ENCODE measurements around the gene NAE1. TPM values are rescaled to one million over a fixed set of nuclear protein-coding genes. Genes with fewer than 3 reads are reported as not detected.

The NAE1 gene
- total RNA-seq (2014; rRNA removed; shearing (Covaris generic)) = 85.0 and 85.2 TPM in 2 replicates
- total RNA-seq (2022) = 98.9 and 106 TPM in 2 replicates
- Bru-seq, nascent RNA = percentile 85 among the genes with signal in this experiment
- percentile 88 among the genes with signal in this experiment for BruChase-seq, experiment 1, labeled RNA remaining after a 6-hour chase
- BruChase-seq, experiment 2, labeled RNA remaining after a 2-hour chase = percentile 87 among the genes with signal in this experiment
- long read RNA-seq, transcript NAE1-203 (21 exons, 1,909 nt) = minor isoform, 11 of 119 reads
- long read RNA-seq, transcript NAE1-201 (20 exons, 1,837 nt) = major isoform, 83 of 119 reads
- long read RNA-seq, partial matches to known transcripts = 4 of 119 reads
- long read RNA-seq, other reads (novel, unspliced or antisense) = 18 of 119 reads

DNA sequence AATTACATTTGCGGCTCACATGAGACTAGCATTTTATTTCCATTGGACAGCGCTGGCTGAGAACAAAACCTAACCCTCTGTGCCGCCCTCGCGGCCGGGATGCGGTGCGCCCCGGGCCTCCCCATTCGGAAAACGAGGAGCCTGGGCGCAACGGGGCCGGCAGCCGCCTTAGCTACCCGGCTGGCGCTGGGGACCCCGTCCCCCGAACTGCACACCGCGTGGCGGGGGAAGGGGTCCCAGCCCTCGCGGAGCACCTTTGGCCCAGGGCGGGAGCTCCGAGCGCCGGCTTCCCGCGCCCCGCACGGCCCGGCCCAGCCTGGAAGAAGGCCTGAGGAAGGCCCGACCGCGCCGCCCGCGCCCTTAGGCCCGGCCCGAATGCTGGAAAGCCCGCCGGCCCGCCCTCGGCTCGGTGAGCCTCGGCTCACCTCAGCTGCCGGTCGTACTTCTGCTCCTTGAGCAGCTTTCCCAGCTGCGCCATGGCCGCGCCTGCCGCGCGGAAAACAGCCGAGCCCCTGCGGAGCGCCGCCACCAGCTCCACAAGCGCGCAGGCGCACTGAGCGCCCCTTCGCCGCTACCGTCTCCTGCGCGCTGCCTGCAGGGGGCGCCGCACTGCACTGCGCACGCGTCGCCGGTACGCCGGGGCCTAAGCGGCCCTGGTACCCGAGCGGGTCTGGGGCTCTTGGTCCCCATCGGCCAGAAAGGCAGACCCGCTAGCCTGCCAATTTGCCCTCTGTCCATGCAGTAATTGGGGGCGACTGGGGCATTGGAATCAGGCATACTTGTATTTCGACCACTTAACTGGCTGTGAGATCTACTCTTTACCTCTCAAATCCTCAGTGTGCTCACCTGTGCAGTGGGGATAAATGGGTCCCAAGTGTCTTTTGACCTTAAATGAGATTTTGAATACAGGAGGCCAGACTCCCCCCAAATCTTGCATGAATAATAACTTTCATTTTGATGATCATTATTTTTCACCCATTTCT lies at the start of gene NAE1:
Gene NAE1, minus strand, starts transcription at position 555 of the 983 bp plus-strand sequence. Its CDS starts 77 bp downstream, at position 478.
- peaks cover 34% of the 10 kb centered on the region for H3K36me3 ChIP-seq (ENCODE audit: insufficient read depth, low read length)
- peak within 1 kb of the TSS; percentile 69 for H3K27ac ChIP-seq (ENCODE audit: low read depth, low read length, poor library complexity, severe bottlenecking)
- ChIA-PET CTCF (ENCODE audit: unreplicated experiment) (interaction anchor here (0.6 to 0.9 kb wide), 11 partner anchors 10 to 355 kb away, joined by 3 to 7 read pairs (median 4); partner anchors contain the start of gene PDP2), POLR2A (interaction anchor here (0.5 to 1.4 kb wide), 6 partner anchors 19 to 93 kb away, joined by 3 to 6 read pairs (median 4); partner anchors contain the start of gene PDP2)
- peaks cover 22% of the 10 kb centered on the region for H3K4me1 ChIP-seq (ENCODE audit: insufficient read depth, low read length, poor library complexity, severe bottlenecking)
- TF ChIP-seq, protein P1, sequence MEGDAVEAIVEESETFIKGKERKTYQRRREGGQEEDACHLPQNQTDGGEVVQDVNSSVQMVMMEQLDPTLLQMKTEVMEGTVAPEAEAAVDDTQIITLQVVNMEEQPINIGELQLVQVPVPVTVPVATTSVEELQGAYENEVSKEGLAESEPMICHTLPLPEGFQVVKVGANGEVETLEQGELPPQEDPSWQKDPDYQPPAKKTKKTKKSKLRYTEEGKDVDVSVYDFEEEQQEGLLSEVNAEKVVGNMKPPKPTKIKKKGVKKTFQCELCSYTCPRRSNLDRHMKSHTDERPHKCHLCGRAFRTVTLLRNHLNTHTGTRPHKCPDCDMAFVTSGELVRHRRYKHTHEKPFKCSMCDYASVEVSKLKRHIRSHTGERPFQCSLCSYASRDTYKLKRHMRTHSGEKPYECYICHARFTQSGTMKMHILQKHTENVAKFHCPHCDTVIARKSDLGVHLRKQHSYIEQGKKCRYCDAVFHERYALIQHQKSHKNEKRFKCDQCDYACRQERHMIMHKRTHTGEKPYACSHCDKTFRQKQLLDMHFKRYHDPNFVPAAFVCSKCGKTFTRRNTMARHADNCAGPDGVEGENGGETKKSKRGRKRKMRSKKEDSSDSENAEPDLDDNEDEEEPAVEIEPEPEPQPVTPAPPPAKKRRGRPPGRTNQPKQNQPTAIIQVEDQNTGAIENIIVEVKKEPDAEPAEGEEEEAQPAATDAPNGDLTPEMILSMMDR (conservative IDR thresholded peaks at IDR 0.05; ENCODE audit: low read length) = peak; percentile 92
- TF ChIP-seq EZH2phosphoT487 (IDR thresholded peaks at IDR 0.05; ENCODE audit: borderline replicate concordance, low read depth, low read length) = no peak
- DNase-seq (ENCODE audit: low spot score) = peak; percentile 94
- peak within 1 kb of the TSS; percentile 81 for H3K4me3 ChIP-seq (ENCODE audit: low read depth, low read length, poor library complexity, severe bottlenecking)
- H3K4me2 ChIP-seq (ENCODE audit: low read length) = peak within 1 kb of the TSS; percentile 79
- H3K9me2 ChIP-seq (ENCODE audit: insufficient read depth, low read length) = no peaks in the 10 kb centered on the region
- BruUV-seq (replicated peaks) = no TSS peak
- H4K20me1 ChIP-seq (ENCODE audit: insufficient read depth, low read length) = no peaks in the 10 kb centered on the region
- intact Hi-C loops (cut with micrococcal nuclease; ENCODE audit: unreplicated experiment) = loop anchor here (2.0 kb wide), 1 partner anchor 42 kb away; no protein-coding TSS in a partner anchor
- H3K79me2 ChIP-seq (ENCODE audit: insufficient read depth, low read depth, low read length) = peaks cover 29% of the 10 kb centered on the region
- H2AFZ ChIP-seq (ENCODE audit: low read length) = peak within 1 kb of the TSS; percentile 97
- H3K9me3 ChIP-seq (ENCODE audit: low read length) = no peaks in the 10 kb centered on the region

DNA sequence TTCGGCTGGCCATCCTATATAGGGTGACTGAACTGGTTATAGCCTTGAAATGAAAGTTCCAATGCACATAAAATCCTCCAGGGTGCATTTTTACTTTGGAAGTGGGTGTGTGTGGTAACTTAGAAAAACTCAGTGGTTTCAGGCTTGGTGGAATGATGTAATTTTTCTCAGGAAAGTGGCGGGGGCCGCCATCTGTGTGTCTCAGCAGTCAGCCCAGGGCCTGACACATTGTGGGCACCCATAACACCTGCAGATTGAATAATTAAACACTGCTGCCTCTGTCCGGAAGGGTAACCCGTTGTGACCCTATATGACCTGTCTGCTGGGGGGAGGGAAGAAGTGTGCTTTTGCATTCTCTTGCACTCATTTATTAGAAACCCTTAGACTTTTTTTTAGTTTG lies 47.3 kb upstream of the NAE1 start:
- Histone ChIP-seq H3K79me2 (ENCODE audit: insufficient read depth, low read depth, low read length) (peaks cover 9% of the 10 kb centered on the region; the same call in 1 of the 2 replicates), H3K9me3 (ENCODE audit: low read length) (peaks cover 6% of the 10 kb centered on the region; the same call in 1 of the 2 replicates), H3K4me1 (ENCODE audit: insufficient read depth, low read length, poor library complexity, severe bottlenecking) (peaks cover 55% of the 10 kb centered on the region), H3K9me2 (ENCODE audit: insufficient read depth, low read length) (no peaks in the 10 kb centered on the region), H3K4me3 (ENCODE audit: low read depth, low read length, poor library complexity, severe bottlenecking) (peak overlapping the region; percentile 15), H4K20me1 (ENCODE audit: insufficient read depth, low read length) (no peaks in the 10 kb centered on the region), H3K36me3 (ENCODE audit: insufficient read depth, low read length) (no peaks in the 10 kb centered on the region), H2AFZ (ENCODE audit: low read length) (peak overlapping the region; percentile 68), H3K27ac (ENCODE audit: low read depth, low read length, poor library complexity, severe bottlenecking) (peak overlapping the region; percentile 64), H3K4me2 (ENCODE audit: low read length) (peak overlapping the region; percentile 57)
- ChIA-PET CTCF (ENCODE audit: unreplicated experiment) (no interaction called here), POLR2A (interaction anchor here (0.6 kb wide), 1 partner anchor 28 kb away, joined by 6 read pairs; no protein-coding TSS in a partner anchor)
- no peak for TF ChIP-seq EZH2phosphoT487 (IDR thresholded peaks at IDR 0.05; ENCODE audit: borderline replicate concordance, low read depth, low read length)
- intact Hi-C loops (cut with micrococcal nuclease; ENCODE audit: unreplicated experiment) = no loop called here
- peak; percentile 73 for DNase-seq (ENCODE audit: low spot score)
- no TSS peak for BruUV-seq (replicated peaks)
